Measurements from ENCODE around the gene PCDHGA8.
"Not testable (repeated sequence)": the region's sequence is repeated elsewhere in the genome, so short reads cannot be mapped to it uniquely, and the experiment has no call there.

Gene PCDHGA8

DNA sequence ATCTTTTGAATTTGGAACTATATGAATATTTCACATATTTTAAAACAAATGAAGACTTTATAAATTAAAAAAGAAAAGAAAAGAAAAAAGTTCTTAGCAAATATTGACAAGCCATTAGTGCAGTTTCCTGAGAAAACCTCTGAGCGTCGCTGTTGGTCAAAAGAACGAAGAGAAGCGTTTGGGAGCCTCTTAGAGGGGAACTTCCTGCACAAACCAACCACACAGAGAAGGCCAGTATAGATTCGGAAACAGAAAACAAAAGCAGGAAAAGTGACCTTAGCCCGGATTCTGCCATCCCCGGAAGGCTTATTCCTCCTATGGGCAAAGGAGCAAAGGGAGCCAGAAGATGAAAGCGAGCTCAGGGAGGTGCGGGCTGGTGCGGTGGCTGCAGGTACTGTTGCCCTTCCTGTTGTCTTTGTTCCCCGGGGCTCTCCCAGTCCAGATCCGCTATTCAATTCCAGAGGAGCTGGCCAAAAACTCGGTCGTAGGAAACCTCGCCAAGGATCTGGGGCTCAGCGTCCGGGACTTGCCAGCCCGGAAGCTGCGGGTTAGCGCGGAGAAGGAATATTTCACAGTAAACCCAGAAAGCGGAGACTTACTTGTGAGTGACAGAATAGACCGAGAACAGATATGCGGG lies 32.5 kb upstream of the PCDHGA8 start, which contains the start of gene PCDHGB2:
Gene PCDHGB2 (plus strand): TSS at position 205 of the 637 bp plus-strand sequence. CDS start 142 bp downstream, at position 347.
- Mint-ChIP-seq H3K9me3 (peaks cover 14% of the 10 kb centered on the region), H3K4me3 (peak within 1 kb of the TSS; percentile 79), H3K27ac (ENCODE audit: low read depth) (peak within 1 kb of the TSS; percentile 87), H3K4me1 (peaks cover 6% of the 10 kb centered on the region), H3K27me3 (peaks cover 85% of the 10 kb centered on the region), H3K36me3 (ENCODE audit: insufficient read depth) (peaks cover 8% of the 10 kb centered on the region)
- ATAC-seq (replicated peaks; ENCODE audit: extremely low read depth, poor library complexity, severe bottlenecking) = no peak
- DNase-seq (ENCODE audit: low spot score in 2 of 2) = no peak

DNA sequence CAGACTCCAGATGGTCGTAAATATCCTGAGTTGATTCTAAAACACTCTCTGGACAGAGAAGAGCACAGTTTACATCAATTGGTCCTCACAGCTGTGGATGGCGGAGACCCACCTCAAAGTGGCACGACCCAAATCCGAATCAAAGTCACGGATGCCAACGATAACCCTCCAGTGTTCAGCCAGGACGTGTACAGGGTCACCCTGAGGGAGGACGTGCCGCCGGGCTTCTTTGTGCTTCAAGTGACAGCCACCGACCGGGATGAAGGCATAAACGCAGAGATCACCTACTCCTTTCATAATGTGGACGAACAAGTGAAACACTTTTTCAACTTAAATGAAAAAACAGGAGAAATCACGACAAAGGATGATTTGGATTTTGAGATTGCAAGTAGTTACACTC lies 31.7 kb upstream of the PCDHGA8 start:
- Mint-ChIP-seq H3K27ac (ENCODE audit: low read depth) (no peak overlapping the region), H3K9me3 (peaks cover 18% of the 10 kb centered on the region)
- ATAC-seq (replicated peaks; ENCODE audit: extremely low read depth, poor library complexity, severe bottlenecking) = no peak

GRCh38 chr5:141362719-141363118 lies 29.7 kb upstream of the PCDHGA8 start:
- Mint-ChIP-seq H3K4me1 (peaks cover 6% of the 10 kb centered on the region), H3K27ac (ENCODE audit: low read depth) (no peak overlapping the region), H3K36me3 (ENCODE audit: insufficient read depth) (peaks cover 14% of the 10 kb centered on the region), H3K27me3 (peaks cover 90% of the 10 kb centered on the region), H3K4me3 (no peak overlapping the region), H3K9me3 (peaks cover 20% of the 10 kb centered on the region)
- ATAC-seq (replicated peaks; ENCODE audit: extremely low read depth, poor library complexity, severe bottlenecking) (no peak), DNase-seq (ENCODE audit: low spot score in 2 of 2) (no peak)

More for the DNA sequence above, 31.7 kb upstream of the PCDHGA8 start:
- Mint-ChIP-seq H3K36me3 (ENCODE audit: insufficient read depth) (peaks cover 12% of the 10 kb centered on the region), H3K27me3 (peaks cover 87% of the 10 kb centered on the region), H3K4me1 (peaks cover 6% of the 10 kb centered on the region), H3K4me3 (peak overlapping the region; percentile 79)
- no peak for DNase-seq (ENCODE audit: low spot score in 2 of 2)

- no peak within 1 kb of the TSS for H3K4me3 Mint-ChIP-seq
- H3K27me3 Mint-ChIP-seq = peaks cover 86% of the 10 kb centered on the region
- H3K4me1 Mint-ChIP-seq = peaks cover 6% of the 10 kb centered on the region
- H3K9me3 Mint-ChIP-seq = peaks cover 20% of the 10 kb centered on the region
- peaks cover 14% of the 10 kb centered on the region for H3K36me3 Mint-ChIP-seq (ENCODE audit: insufficient read depth)
- ATAC-seq (replicated peaks; ENCODE audit: extremely low read depth, poor library complexity, severe bottlenecking) (no peak), DNase-seq (ENCODE audit: low spot score in 2 of 2) (no peak)
- H3K27ac Mint-ChIP-seq (ENCODE audit: low read depth) = no peak within 1 kb of the TSS
Observed at GRCh38 chr5:141363952-141364660, 28.3 kb upstream of the PCDHGA8 start, which contains the start of gene PCDHGA5. PCDHGA5 (plus strand) TSS chr5:141364162; CDS start chr5:141364331, 169 bp downstream.

GRCh38 chr5:141366016-141366896 lies 26.2 kb upstream of the PCDHGA8 start:
- ATAC-seq (replicated peaks; ENCODE audit: extremely low read depth, poor library complexity, severe bottlenecking) (no peak), DNase-seq (ENCODE audit: low spot score in 2 of 2) (no peak)
- Mint-ChIP-seq H3K27ac (ENCODE audit: low read depth) (peak overlapping the region; percentile 25), H3K9me3 (peaks cover 18% of the 10 kb centered on the region), H3K4me1 (peaks cover 8% of the 10 kb centered on the region), H3K27me3 (peaks cover 85% of the 10 kb centered on the region), H3K4me3 (no peak overlapping the region), H3K36me3 (ENCODE audit: insufficient read depth) (peaks cover 11% of the 10 kb centered on the region)

- Mint-ChIP-seq H3K4me3 (peak within 1 kb of the TSS; percentile 79), H3K9me3 (peaks cover 12% of the 10 kb centered on the region), H3K27ac (ENCODE audit: low read depth) (no peak within 1 kb of the TSS), H3K27me3 (peaks cover 64% of the 10 kb centered on the region), H3K36me3 (ENCODE audit: insufficient read depth) (peaks cover 8% of the 10 kb centered on the region), H3K4me1 (peaks cover 8% of the 10 kb centered on the region)
- ATAC-seq (replicated peaks; ENCODE audit: extremely low read depth, poor library complexity, severe bottlenecking) (peak; percentile 70), DNase-seq (ENCODE audit: low spot score in 2 of 2) (no peak)
Observed at GRCh38 chr5:141369994-141370848, 22.2 kb upstream of the PCDHGA8 start, which contains the start of gene PCDHGB3. PCDHGB3 (plus strand) TSS chr5:141370242; CDS start chr5:141370395, 153 bp downstream.

GRCh38 chr5:141371572-141372475 lies 20.6 kb upstream of the PCDHGA8 start:
- Mint-ChIP-seq H3K4me3 (no peak overlapping the region), H3K36me3 (ENCODE audit: insufficient read depth) (peaks cover 2% of the 10 kb centered on the region), H3K4me1 (peaks cover 8% of the 10 kb centered on the region), H3K27me3 (peaks cover 48% of the 10 kb centered on the region), H3K9me3 (peaks cover 6% of the 10 kb centered on the region), H3K27ac (ENCODE audit: low read depth) (no peak overlapping the region)
- DNase-seq (ENCODE audit: low spot score in 2 of 2) = no peak
- ATAC-seq (replicated peaks; ENCODE audit: extremely low read depth, poor library complexity, severe bottlenecking) = no peak

DNA sequence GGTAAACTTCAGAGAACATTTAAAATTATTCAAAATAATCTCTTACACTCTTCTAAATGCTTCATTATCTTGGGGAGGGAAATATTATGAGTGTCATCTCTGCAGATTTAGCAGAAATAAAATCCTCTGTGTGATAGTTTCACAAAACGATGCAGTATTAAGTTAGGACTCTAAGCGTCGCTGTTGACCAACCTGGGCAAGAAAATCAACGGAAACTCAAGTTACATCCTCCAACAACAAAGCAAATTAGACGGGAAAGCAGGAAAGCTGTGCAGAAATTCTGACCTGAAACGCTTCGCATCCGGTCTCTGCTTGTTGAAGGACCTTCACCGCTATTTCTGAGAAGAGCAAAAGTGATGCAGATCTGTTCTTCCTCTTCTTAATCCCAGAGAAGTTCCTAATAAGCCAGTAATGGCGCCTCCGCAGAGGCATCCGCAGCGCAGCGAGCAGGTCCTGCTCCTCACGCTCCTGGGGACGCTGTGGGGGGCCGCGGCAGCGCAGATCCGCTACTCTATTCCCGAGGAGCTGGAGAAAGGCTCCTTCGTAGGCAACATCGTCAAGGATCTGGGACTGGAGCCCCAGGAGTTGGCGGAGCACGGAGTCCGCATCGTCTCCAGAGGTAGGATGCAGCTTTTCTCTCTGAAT lies 18.6 kb upstream of the PCDHGA8 start, which contains the start of gene PCDHGA6:
Gene PCDHGA6 (plus strand): TSS at position 219 of the 645 bp plus-strand sequence. CDS start 193 bp downstream, at position 412.
- Mint-ChIP-seq H3K4me1 (peaks cover 8% of the 10 kb centered on the region), H3K9me3 (peaks cover 9% of the 10 kb centered on the region), H3K27ac (ENCODE audit: low read depth) (no peak within 1 kb of the TSS), H3K36me3 (ENCODE audit: insufficient read depth) (peaks cover 2% of the 10 kb centered on the region), H3K4me3 (no peak within 1 kb of the TSS), H3K27me3 (peaks cover 35% of the 10 kb centered on the region)
- DNase-seq (ENCODE audit: low spot score in 2 of 2) (no peak), ATAC-seq (replicated peaks; ENCODE audit: extremely low read depth, poor library complexity, severe bottlenecking) (no peak)

- H3K27me3 Mint-ChIP-seq = peaks cover 31% of the 10 kb centered on the region
- H3K27ac Mint-ChIP-seq (ENCODE audit: low read depth) = no peak overlapping the region
- H3K4me3 Mint-ChIP-seq = no peak overlapping the region
Observed at GRCh38 chr5:141374627-141375026, 17.8 kb upstream of the PCDHGA8 start.

DNA sequence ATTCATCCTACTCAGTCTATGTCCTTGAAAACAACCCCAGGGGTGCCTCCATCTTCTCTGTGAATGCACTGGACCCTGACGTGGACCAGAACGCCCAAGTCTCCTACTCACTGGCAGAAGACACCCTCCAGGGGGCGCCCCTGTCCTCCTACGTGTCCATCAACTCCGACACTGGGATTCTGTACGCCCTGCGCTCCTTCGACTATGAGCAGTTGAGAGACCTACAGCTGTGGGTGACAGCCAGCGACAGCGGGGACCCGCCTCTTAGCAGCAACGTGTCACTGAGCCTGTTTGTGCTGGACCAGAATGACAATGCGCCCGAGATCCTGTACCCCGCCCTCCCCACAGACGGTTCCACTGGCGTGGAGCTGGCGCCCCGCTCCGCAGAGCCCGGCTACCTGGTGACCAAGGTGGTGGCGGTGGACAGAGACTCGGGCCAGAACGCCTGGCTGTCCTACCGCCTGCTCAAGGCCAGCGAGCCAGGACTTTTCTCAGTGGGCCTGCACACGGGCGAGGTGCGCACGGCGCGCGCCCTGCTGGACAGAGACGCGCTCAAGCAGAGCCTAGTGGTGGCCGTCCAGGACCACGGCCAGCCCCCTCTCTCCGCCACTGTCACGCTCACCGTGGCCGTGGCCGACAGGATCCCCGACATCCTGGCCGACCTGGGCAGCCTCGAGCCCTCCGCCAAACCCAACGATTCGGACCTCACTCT lies 16.8 kb upstream of the PCDHGA8 start:
- H3K27ac Mint-ChIP-seq (ENCODE audit: low read depth); ATAC-seq (replicated peaks; ENCODE audit: extremely low read depth, poor library complexity, severe bottlenecking); DNase-seq (ENCODE audit: low spot score in 2 of 2); H3K4me1 Mint-ChIP-seq; H3K4me3 Mint-ChIP-seq; H3K9me3 Mint-ChIP-seq; H3K36me3 Mint-ChIP-seq (ENCODE audit: insufficient read depth): not testable (repeated sequence)
- peaks cover 21% of the 10 kb centered on the region for H3K27me3 Mint-ChIP-seq

More at GRCh38 chr5:141374627-141375026, 17.8 kb upstream of the PCDHGA8 start:
- ATAC-seq (replicated peaks; ENCODE audit: extremely low read depth, poor library complexity, severe bottlenecking) (no peak), DNase-seq (ENCODE audit: low spot score in 2 of 2) (no peak)
- Mint-ChIP-seq H3K9me3 (peaks cover 10% of the 10 kb centered on the region), H3K36me3 (ENCODE audit: insufficient read depth) (peaks cover 2% of the 10 kb centered on the region), H3K4me1 (peaks cover 8% of the 10 kb centered on the region)

Measured in central memory CD8-positive, alpha-beta T cell (primary cell).